ENCODE measurements around the gene SEC14L1. TPM values are rescaled to one million over a fixed set of nuclear protein-coding genes. Genes with fewer than 3 reads are reported as not detected.
A peak's percentile ranks its signal among the peaks of the same experiment; 100 is the strongest.
"Not testable (repeated sequence)": the region's sequence is repeated elsewhere in the genome, so short reads cannot be mapped to it uniquely, and the experiment has no call there.

SEC14L1 gene
- total RNA-seq, 2 experiments from 2014 or later: 97.3 to 98.5 TPM

DNA sequence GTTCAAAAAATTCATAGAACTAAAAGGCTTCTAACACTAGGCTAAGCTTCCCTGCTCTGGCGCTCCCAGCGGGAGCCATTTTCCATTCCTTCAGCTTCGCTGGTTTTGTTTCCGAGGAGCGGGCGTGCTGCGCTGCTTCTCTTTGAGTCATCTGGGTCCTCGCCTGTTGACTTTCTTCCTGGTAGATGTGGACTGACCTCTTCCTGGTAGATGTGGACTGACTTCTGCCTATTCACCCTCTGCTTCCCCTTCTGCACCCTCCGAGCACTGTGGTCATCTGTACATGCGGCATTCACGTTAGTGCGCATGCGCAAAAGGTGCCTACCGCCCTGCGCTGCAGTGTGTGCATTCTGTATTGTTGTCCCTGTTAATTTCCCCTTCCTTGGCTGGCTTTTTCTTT lies 40.8 kb upstream of the SEC14L1 start:
- H3K36me3 Mint-ChIP-seq (ENCODE audit: low read depth): peaks cover 41% of the 10 kb centered on the region
- H3K4me3 ChIP-seq (ENCODE audit: low read length): no peak overlapping the region
- ATAC-seq (ENCODE audit: poor library complexity) (no peak), DNase-seq (peak in 3 of 14 experiments; percentile 23 to 76 (median 68))
- H3K9me3 ChIP-seq (ENCODE audit: control insufficient read depth in 1 of 2, insufficient read depth in 1 of 2, low read length in 2 of 2): no peaks in the 10 kb centered on the region
- peaks cover 21% of the 10 kb centered on the region for H3K4me1 ChIP-seq (ENCODE audit: insufficient read depth, low read length)
- H3K27me3 Mint-ChIP-seq: no peaks in the 10 kb centered on the region
- H3K27me3 ChIP-seq (ENCODE audit: control insufficient read depth in 1 of 2, insufficient read depth in 2 of 2, low read length in 2 of 2): no peaks in the 10 kb centered on the region
- peak overlapping the region; percentile 16 to 56 for H3K27ac ChIP-seq (ENCODE audit: low read depth in 1 of 2, low read length in 2 of 2)
- no peak overlapping the region for H3K4me3 Mint-ChIP-seq
- intact Hi-C loops (cut with DNase I, micrococcal nuclease): loop anchor here in 1 of 2 experiments (5.0 kb wide), 1 partner anchor 92 kb away; no protein-coding TSS in a partner anchor
- CTCF ChIA-PET: no interaction called here
- POLR2A ChIA-PET: interaction anchor here (1.1 to 2.1 kb wide), 2 partner anchors 12 to 22 kb away, joined by 4 to 10 read pairs; no protein-coding TSS in a partner anchor
- H3K27ac Mint-ChIP-seq: peak overlapping the region; percentile 94
- peaks cover 9% of the 10 kb centered on the region for H3K36me3 ChIP-seq (ENCODE audit: insufficient read depth, low read length)
- TF ChIP-seq, protein P1, sequence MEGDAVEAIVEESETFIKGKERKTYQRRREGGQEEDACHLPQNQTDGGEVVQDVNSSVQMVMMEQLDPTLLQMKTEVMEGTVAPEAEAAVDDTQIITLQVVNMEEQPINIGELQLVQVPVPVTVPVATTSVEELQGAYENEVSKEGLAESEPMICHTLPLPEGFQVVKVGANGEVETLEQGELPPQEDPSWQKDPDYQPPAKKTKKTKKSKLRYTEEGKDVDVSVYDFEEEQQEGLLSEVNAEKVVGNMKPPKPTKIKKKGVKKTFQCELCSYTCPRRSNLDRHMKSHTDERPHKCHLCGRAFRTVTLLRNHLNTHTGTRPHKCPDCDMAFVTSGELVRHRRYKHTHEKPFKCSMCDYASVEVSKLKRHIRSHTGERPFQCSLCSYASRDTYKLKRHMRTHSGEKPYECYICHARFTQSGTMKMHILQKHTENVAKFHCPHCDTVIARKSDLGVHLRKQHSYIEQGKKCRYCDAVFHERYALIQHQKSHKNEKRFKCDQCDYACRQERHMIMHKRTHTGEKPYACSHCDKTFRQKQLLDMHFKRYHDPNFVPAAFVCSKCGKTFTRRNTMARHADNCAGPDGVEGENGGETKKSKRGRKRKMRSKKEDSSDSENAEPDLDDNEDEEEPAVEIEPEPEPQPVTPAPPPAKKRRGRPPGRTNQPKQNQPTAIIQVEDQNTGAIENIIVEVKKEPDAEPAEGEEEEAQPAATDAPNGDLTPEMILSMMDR (IDR thresholded peaks at IDR 0.05): no peak
- no peaks in the 10 kb centered on the region for H3K9me3 Mint-ChIP-seq
- peaks cover 32% of the 10 kb centered on the region for H3K4me1 Mint-ChIP-seq (ENCODE audit: low read depth)

DNA sequence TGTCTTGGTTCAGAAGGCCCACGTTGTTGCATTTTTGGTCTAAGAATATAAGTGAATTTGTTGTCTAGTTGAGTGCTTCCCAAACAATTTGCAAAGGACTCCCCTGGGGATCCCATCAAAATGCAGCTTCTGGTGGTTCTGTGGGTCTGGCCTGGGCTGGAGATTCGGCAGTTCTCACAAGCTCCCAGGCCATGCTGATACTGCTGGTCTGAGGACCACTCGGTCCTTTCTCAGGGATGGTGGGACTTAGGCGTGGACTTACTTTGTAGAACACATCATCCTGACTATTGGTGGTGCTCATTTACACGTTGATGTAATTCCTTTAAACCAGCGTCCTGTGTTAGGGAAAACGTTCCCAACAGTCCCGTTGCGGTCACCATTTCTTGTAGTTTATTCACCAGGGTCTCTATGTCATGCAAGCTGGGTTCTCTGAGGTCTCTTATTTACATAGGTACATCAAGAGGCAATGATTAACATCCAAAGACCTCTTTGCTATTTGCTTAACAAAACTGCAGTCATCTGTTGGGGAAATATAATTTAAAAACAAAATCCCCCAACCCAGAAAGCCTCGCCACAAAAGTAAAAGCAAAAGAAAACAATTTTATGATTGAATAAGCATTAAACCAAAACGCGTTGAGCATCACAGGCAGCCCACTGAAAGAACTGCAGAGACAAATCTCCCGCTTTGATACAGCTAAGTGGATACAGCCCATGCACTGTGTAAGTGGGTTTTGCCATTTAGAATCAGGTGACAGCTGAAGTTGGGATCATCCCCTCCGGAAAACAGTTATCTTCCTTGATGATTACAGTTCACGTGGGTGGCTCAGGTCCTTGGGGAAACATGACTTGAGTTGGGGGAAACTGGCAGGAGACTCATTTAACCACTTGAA lies 39.0 kb upstream of the SEC14L1 start:
- H3K4me3 Mint-ChIP-seq: no peak overlapping the region

DNA sequence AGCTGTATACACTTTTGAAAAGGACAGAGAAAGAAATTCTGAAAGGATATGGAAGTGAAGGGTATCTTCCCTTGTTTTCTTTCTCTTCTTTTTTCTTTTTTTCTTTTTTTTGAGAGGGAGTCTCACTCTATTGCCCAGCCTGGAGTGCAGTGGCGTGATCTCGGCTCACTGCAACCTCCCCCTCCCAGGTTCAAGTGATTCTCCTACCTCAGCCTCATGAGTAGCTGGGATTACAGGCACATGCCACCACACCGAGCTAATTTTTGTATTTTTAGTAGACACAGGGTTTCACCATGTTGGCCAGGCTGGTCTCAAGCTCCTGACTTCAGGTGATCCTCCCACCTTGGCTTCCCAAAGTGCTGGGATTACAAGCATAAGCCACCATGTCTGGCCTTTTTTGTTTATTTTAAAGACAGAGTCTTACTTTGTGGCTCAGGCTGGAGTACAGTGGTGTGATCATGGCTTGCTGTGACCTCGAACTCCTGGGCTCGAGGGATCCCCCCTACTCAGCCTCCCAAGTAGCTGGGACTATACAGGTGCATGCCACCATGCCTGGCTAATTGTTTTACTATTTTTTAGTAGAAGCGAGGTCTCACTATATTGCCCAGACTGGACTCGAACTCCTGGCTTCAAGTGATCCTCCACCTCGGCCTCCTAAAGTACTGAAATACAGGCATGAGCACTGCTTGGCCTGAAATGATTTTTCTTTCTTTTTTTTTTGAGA lies 38.2 kb upstream of the SEC14L1 start:
- H3K4me1 ChIP-seq (ENCODE audit: insufficient read depth, low read length): peaks cover 21% of the 10 kb centered on the region
- H3K4me3 ChIP-seq (ENCODE audit: low read length); DNase-seq; ATAC-seq (ENCODE audit: poor library complexity); CTCF ChIA-PET; H3K27me3 ChIP-seq (ENCODE audit: control insufficient read depth in 1 of 2, insufficient read depth in 2 of 2, low read length in 2 of 2); H3K27me3 Mint-ChIP-seq; H3K36me3 ChIP-seq (ENCODE audit: insufficient read depth, low read length); intact Hi-C loops (cut with DNase I, micrococcal nuclease); H3K4me3 Mint-ChIP-seq; H3K9me3 Mint-ChIP-seq; H3K27ac ChIP-seq (ENCODE audit: low read depth in 1 of 2, low read length in 2 of 2); POLR2A ChIA-PET; H3K9me3 ChIP-seq (ENCODE audit: control insufficient read depth in 1 of 2, insufficient read depth in 1 of 2, low read length in 2 of 2): not testable (repeated sequence)
- peaks cover 23% of the 10 kb centered on the region for H3K36me3 Mint-ChIP-seq (ENCODE audit: low read depth)
- H3K27ac Mint-ChIP-seq: peak overlapping the region; percentile 94
- H3K4me1 Mint-ChIP-seq (ENCODE audit: low read depth): peaks cover 21% of the 10 kb centered on the region

More for the DNA sequence above, 39.0 kb upstream of the SEC14L1 start:
- Mint-ChIP-seq H3K4me1 (ENCODE audit: low read depth) (peaks cover 25% of the 10 kb centered on the region), H3K36me3 (ENCODE audit: low read depth) (peaks cover 25% of the 10 kb centered on the region), H3K27me3 (no peaks in the 10 kb centered on the region), H3K27ac (peak overlapping the region; percentile 94), H3K9me3 (no peaks in the 10 kb centered on the region)
- POLR2A ChIA-PET: no interaction called here
- H3K9me3 ChIP-seq (ENCODE audit: control insufficient read depth in 1 of 2, insufficient read depth in 1 of 2, low read length in 2 of 2): no peaks in the 10 kb centered on the region
- CTCF ChIA-PET: no interaction called here
- H3K4me1 ChIP-seq (ENCODE audit: insufficient read depth, low read length): peaks cover 21% of the 10 kb centered on the region
- peaks cover 2% of the 10 kb centered on the region for H3K36me3 ChIP-seq (ENCODE audit: insufficient read depth, low read length)
- H3K27ac ChIP-seq (ENCODE audit: low read depth in 1 of 2, low read length in 2 of 2): no peak overlapping the region
- H3K4me3 ChIP-seq (ENCODE audit: low read length): no peak overlapping the region
- ATAC-seq (ENCODE audit: poor library complexity): no peak
- no peaks in the 10 kb centered on the region for H3K27me3 ChIP-seq (ENCODE audit: control insufficient read depth in 1 of 2, insufficient read depth in 2 of 2, low read length in 2 of 2)
- TF ChIP-seq, protein P1 (IDR thresholded peaks at IDR 0.05): no peak
- intact Hi-C loops (cut with DNase I, micrococcal nuclease): no loop called here
- DNase-seq: no peak
